ENCODE data around the gene MRPL17.

DNA sequence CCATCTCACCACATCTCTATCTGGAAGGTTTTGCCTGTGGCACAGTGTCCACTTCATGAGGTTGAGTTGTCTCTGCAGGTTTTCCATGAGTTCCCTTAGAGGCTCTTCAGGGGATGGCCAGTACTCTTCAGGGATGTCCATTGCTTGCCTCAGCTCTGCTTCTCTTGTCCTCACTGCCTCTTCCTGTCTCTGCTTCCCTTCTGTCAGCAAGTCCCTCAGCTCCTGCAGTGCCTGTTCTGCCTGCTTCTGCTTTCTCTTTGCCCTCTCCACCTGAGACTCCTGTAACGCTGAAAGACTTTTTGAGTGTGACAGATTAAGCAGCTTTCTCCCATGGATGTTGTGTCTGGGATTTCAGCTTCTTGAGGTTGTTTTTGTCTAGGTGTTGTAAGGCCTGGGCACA lies 38.2 kb upstream of the MRPL17 start:
- TF ChIP-seq, protein P1, sequence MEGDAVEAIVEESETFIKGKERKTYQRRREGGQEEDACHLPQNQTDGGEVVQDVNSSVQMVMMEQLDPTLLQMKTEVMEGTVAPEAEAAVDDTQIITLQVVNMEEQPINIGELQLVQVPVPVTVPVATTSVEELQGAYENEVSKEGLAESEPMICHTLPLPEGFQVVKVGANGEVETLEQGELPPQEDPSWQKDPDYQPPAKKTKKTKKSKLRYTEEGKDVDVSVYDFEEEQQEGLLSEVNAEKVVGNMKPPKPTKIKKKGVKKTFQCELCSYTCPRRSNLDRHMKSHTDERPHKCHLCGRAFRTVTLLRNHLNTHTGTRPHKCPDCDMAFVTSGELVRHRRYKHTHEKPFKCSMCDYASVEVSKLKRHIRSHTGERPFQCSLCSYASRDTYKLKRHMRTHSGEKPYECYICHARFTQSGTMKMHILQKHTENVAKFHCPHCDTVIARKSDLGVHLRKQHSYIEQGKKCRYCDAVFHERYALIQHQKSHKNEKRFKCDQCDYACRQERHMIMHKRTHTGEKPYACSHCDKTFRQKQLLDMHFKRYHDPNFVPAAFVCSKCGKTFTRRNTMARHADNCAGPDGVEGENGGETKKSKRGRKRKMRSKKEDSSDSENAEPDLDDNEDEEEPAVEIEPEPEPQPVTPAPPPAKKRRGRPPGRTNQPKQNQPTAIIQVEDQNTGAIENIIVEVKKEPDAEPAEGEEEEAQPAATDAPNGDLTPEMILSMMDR (IDR thresholded peaks at IDR 0.05) = no peak
- no peak for TF ChIP-seq POLR2A (IDR thresholded peaks at IDR 0.05)
- no peak for TF ChIP-seq POLR2AphosphoS5 (IDR thresholded peaks at IDR 0.05)
